Karpas-422 (cell line): Measurements from ENCODE around the gene PRLH. TPM values are rescaled to one million over a fixed set of nuclear protein-coding genes. Genes with fewer than 3 reads are reported as not detected.

Source experiments
- DNase-seq: peaks from one replicate; pipeline ENCODE4 v3.0.0-alpha.2; 2015
- H2AFZ ChIP-seq: fragments of 200-600 bp; sonication (generic); 2 replicates; pipeline ENCODE4 v1.6.1; 2014; ENCODE audit warnings: antibody characterized with exemption, low read length, mixed read lengths
- H3K27ac ChIP-seq: fragments of 200-600 bp; sonication (generic); 2 replicates; pipeline ENCODE4 v1.5.1; 2014; ENCODE audit warnings: mild to moderate bottlenecking, low read length, moderate library complexity
- H3K27me3 ChIP-seq: fragments of 200-600 bp; sonication (generic); 2 replicates; pipeline ENCODE4 v1.6.1; 2014; ENCODE audit warnings: low read length, mixed read lengths
- H3K36me3 ChIP-seq: fragments of 200-600 bp; sonication (generic); 2 replicates; pipeline ENCODE4 v1.6.1; 2014; ENCODE audit warnings: low read length, mixed read lengths; ENCODE audit not compliant: insufficient read depth
- H3K4me1 ChIP-seq: fragments of 200-600 bp; sonication (generic); 2 replicates; pipeline ENCODE4 v1.6.1; 2014; ENCODE audit warnings: mild to moderate bottlenecking, low read length, mixed read lengths
- H3K4me2 ChIP-seq: fragments of 200-600 bp; sonication (generic); 2 replicates; pipeline ENCODE4 v1.6.1; 2014; ENCODE audit warnings: low read length, low read depth, mild to moderate bottlenecking; ENCODE audit not compliant: poor library complexity, severe bottlenecking
- H3K4me3 ChIP-seq: fragments of 200-600 bp; sonication (generic); 2 replicates; pipeline ENCODE4 v1.5.1; 2014; ENCODE audit warnings: mild to moderate bottlenecking, antibody characterized with exemption, low read length, mixed read lengths
- H3K79me2 ChIP-seq: fragments of 200-600 bp; sonication (generic); 2 replicates; pipeline ENCODE4 v1.6.1; 2014; ENCODE audit warnings: mild to moderate bottlenecking, low read length, mixed read lengths
- H3K9ac ChIP-seq: fragments of 200-600 bp; sonication (generic); 2 replicates; pipeline ENCODE4 v1.6.0; 2014; ENCODE audit warnings: low read length
- H3K9me2 ChIP-seq: fragments of 200-600 bp; sonication (generic), shearing (Covaris generic); replicated peaks from 2 replicates; pipeline ENCODE4 v1.6.0; 2014; ENCODE audit warnings: mild to moderate bottlenecking, low read length, moderate library complexity; ENCODE audit not compliant: insufficient read depth
- H3K9me3 ChIP-seq: fragments of 300-700, 200-600 bp; sonication (generic); 2 replicates; pipeline ENCODE4 v1.6.1; 2014; ENCODE audit warnings: low read length, mixed read lengths
- H4K20me1 ChIP-seq: fragments of 200-600 bp; sonication (generic); 2 replicates; pipeline ENCODE4 v1.6.1; 2014; ENCODE audit warnings: mild to moderate bottlenecking, antibody characterized with exemption, low read length, low read depth; ENCODE audit not compliant: insufficient read depth
- total RNA-seq: library from RNA; depleted of rRNA; stranded (reverse); fragments of >200 nt; shearing (Covaris generic); gene quantifications from 2 replicates; pipeline ENCODE4 v1.2.3, GENCODE V29; 2014; ENCODE audit warnings: low replicate concordance

The PRLH gene
- total RNA-seq, 1 experiment from 2014 or later = not detected

- Histone ChIP-seq H3K9me2 (no peaks in the 10 kb centered on the region), H3K27ac (no peak overlapping the region), H3K9me3 (no peaks in the 10 kb centered on the region), H3K4me3 (no peak overlapping the region), H2AFZ (no peak overlapping the region), H3K9ac (no peak overlapping the region), H3K4me1 (no peaks in the 10 kb centered on the region; the same call in 1 of the 2 replicates), H3K79me2 (no peaks in the 10 kb centered on the region), H3K27me3 (no peaks in the 10 kb centered on the region), H4K20me1 (no peaks in the 10 kb centered on the region), H3K4me2 (no peak overlapping the region), H3K36me3 (no peaks in the 10 kb centered on the region)
- no peak for DNase-seq
Observed at GRCh38 chr2:237536083-237536415, 30.3 kb upstream of the PRLH start.

DNA sequence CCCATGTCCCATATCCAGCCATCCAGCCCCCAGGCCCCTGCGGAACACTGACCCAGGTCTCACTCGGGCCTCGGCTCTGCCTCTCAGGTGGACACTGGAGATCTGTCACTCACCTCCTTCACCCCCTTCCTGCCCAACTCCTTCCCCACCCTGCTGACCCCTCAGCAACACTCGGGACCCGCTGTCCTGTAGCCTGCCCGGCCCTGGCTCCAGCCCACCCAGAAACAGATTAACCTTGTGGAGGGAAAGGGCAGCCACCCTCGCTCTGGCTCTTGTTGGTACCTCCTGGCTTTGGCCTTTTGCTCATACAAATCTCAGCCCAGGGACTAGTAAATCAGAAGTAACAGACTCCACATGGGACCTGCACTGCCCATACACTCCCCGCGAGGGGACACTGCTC is 29.8 kb upstream of the PRLH start:
- DNase-seq = no peak
- Histone ChIP-seq H3K4me3 (no peak overlapping the region), H3K9me2 (no peaks in the 10 kb centered on the region), H3K27ac (no peak overlapping the region), H4K20me1 (no peaks in the 10 kb centered on the region), H3K9me3 (no peaks in the 10 kb centered on the region), H3K4me2 (no peak overlapping the region), H3K27me3 (no peaks in the 10 kb centered on the region), H3K79me2 (no peaks in the 10 kb centered on the region), H2AFZ (no peak overlapping the region), H3K36me3 (no peaks in the 10 kb centered on the region), H3K4me1 (no peaks in the 10 kb centered on the region), H3K9ac (no peak overlapping the region)

DNA sequence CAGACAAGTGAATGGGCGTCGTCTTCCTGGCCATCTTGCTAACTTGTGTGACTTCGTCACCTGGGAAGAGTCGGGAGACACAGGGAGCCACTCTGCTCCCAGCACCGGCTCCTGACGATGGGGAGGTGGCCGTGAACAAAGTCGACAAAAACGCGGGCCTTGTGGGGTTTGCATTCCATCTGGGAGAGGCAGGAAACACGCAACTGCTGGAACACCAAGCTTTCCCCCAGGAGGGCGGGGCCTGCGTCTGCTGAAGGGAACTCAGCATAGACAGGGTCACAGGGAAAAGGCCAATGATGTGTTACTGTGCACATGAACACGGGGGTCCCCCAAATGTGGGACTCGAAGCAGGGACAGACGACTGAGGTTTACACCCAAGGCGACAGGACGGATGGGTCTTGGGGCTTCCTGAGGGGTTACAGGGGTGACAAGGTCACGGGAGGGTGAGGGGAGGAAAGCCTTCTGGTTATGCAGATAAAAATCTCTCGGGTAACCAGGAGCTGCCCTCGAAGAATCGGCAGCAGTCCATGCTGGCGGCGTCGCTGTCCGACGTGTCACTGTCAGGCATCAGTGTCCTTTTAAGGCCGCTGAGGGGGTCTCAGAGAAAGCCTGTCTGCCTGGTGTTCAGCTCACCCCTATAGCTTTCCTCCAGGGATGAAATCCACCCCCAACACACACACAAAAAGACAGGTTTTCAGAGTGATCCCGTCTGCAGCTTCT is 28.2 kb upstream of the PRLH start:
- H4K20me1 ChIP-seq = no peaks in the 10 kb centered on the region
- H3K36me3 ChIP-seq = no peaks in the 10 kb centered on the region
- no peaks in the 10 kb centered on the region for H3K4me1 ChIP-seq
- no peak overlapping the region for H2AFZ ChIP-seq
- no peaks in the 10 kb centered on the region for H3K27me3 ChIP-seq
- H3K4me3 ChIP-seq = no peak overlapping the region
- H3K4me2 ChIP-seq = no peak overlapping the region
- no peak overlapping the region for H3K27ac ChIP-seq
- DNase-seq = no peak
- no peaks in the 10 kb centered on the region for H3K9me2 ChIP-seq
- H3K9me3 ChIP-seq = no peaks in the 10 kb centered on the region
- no peak overlapping the region for H3K9ac ChIP-seq
- H3K79me2 ChIP-seq = no peaks in the 10 kb centered on the region

DNA sequence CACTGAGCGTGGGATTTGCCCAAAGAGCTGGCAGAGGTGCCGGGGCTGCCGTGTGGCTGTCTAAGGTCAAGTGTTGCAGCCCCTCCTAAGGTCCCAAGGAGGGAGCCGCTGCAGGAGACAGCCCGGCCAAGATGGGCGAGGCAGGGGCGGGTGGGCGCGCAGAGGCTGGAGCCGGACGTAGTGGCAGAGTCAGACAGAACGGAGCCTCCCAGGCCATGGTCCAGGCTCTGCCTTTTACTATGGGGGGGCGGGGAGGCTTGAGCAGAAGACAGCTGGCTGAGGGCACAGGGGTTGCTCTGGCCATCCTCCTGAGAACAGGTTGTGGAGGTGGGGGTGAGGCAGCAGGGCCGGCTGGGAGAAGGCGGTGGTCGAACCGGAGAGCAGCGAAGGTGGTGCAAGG is 27.5 kb upstream of the PRLH start:
- Histone ChIP-seq H3K9ac (no peak overlapping the region), H3K4me3 (no peak overlapping the region), H3K4me1 (no peaks in the 10 kb centered on the region), H3K36me3 (no peaks in the 10 kb centered on the region), H3K27ac (no peak overlapping the region), H3K9me2 (no peaks in the 10 kb centered on the region), H2AFZ (no peak overlapping the region), H4K20me1 (no peaks in the 10 kb centered on the region), H3K27me3 (no peaks in the 10 kb centered on the region), H3K4me2 (no peak overlapping the region), H3K9me3 (no peaks in the 10 kb centered on the region), H3K79me2 (no peaks in the 10 kb centered on the region)
- DNase-seq = no peak

DNA sequence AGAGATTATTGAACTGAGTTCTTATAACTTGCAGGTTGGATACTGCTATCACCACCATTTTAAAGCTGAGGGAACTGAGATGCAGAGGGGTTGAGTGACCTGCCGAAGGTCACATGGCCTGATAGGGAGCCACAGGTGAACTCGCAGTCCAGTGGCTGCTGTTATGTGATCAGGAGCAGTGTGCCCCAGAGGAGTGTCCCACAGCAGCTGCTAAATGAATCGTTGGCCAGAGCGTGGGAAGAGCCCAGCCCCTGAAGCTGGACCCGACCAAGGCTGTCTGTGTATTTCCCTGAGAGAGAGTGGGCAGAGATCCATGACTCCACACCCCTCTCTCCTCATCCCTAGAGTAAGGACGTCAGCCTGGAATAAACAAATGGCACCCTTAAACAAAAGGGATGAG is 26.7 kb upstream of the PRLH start:
- no peaks in the 10 kb centered on the region for H3K36me3 ChIP-seq
- H3K9ac ChIP-seq = no peak overlapping the region
- no peak overlapping the region for H3K4me2 ChIP-seq
- H2AFZ ChIP-seq = no peak overlapping the region
- H3K4me3 ChIP-seq = no peak overlapping the region
- no peaks in the 10 kb centered on the region for H3K79me2 ChIP-seq
- no peaks in the 10 kb centered on the region for H3K9me2 ChIP-seq
- no peaks in the 10 kb centered on the region for H3K27me3 ChIP-seq
- H4K20me1 ChIP-seq = no peaks in the 10 kb centered on the region
- no peaks in the 10 kb centered on the region for H3K4me1 ChIP-seq
- no peak overlapping the region for H3K27ac ChIP-seq
- no peaks in the 10 kb centered on the region for H3K9me3 ChIP-seq
- DNase-seq = no peak

GRCh38 chr2:237540223-237540775 is 26.1 kb upstream of the PRLH start:
- Histone ChIP-seq H3K4me1 (no peaks in the 10 kb centered on the region), H3K9me3 (no peaks in the 10 kb centered on the region), H3K79me2 (no peaks in the 10 kb centered on the region), H3K4me3 (no peak overlapping the region), H3K36me3 (no peaks in the 10 kb centered on the region), H4K20me1 (no peaks in the 10 kb centered on the region), H3K9me2 (no peaks in the 10 kb centered on the region), H2AFZ (no peak overlapping the region), H3K9ac (no peak overlapping the region), H3K27ac (no peak overlapping the region), H3K27me3 (no peaks in the 10 kb centered on the region), H3K4me2 (no peak overlapping the region)
- no peak for DNase-seq

DNA sequence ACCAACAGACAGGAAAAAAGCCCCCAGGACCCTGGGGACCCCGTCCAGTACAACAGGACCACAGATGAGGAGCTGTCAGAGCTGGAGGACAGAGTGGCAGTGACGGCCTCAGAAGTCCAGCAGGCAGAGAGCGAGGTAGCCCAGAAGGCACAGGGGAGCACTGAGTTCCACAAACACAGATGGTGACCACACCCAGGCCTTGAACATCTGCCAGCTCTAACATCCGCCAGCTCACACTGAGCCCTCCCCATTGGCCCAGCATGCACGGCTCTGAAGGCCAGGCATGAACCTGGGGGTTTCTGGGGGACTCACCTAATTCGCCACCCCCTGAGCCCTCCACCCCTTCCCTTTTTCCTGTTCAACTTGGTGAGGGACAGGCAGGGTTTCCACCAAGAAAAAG is 25.6 kb upstream of the PRLH start:
- Histone ChIP-seq H3K27ac (no peak overlapping the region), H3K36me3 (no peaks in the 10 kb centered on the region), H3K4me2 (no peak overlapping the region), H3K9ac (no peak overlapping the region), H3K27me3 (no peaks in the 10 kb centered on the region), H4K20me1 (no peaks in the 10 kb centered on the region), H2AFZ (no peak overlapping the region), H3K79me2 (no peaks in the 10 kb centered on the region), H3K4me1 (no peaks in the 10 kb centered on the region), H3K9me2 (no peaks in the 10 kb centered on the region), H3K4me3 (no peak overlapping the region), H3K9me3 (no peaks in the 10 kb centered on the region)
- DNase-seq = no peak

DNA sequence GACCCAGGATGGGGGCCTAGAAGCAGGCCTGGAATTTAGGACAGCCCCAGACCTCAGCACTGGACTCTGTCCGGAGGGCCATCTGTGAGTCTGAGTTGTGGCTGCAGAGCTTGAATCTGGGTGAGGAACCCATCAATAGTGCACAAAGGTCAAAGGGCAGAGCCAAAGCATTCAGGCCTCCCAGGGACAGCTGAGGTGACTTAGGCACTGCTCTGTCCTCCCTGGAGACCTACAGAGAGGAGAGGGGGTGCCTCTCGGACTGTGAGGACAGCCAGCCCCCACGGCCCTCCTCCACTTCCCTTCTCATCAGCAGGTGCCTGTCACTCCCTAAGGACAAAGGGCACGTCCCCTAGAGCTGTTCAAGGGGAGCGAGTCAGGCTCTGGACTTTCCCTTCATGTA is 25.1 kb upstream of the PRLH start:
- Histone ChIP-seq H3K27ac (no peak overlapping the region), H3K4me1 (no peaks in the 10 kb centered on the region), H2AFZ (no peak overlapping the region), H3K4me3 (no peak overlapping the region), H4K20me1 (no peaks in the 10 kb centered on the region), H3K9me2 (no peaks in the 10 kb centered on the region), H3K4me2 (no peak overlapping the region), H3K79me2 (no peaks in the 10 kb centered on the region), H3K36me3 (no peaks in the 10 kb centered on the region), H3K9me3 (no peaks in the 10 kb centered on the region), H3K9ac (no peak overlapping the region), H3K27me3 (no peaks in the 10 kb centered on the region)
- DNase-seq = no peak
